ENCODE data around the gene SLC37A2. TPM values are rescaled to one million over a fixed set of nuclear protein-coding genes. Genes with fewer than 3 reads are reported as not detected.

SLC37A2 gene
- total RNA-seq, 1 donor from 2014 or later = 0.07 TPM

- H3K4me3 Mint-ChIP-seq = no peak overlapping the region
- peaks cover 3% of the 10 kb centered on the region for H3K4me1 Mint-ChIP-seq
- no peak for DNase-seq
- no peaks in the 10 kb centered on the region for H3K27me3 Mint-ChIP-seq
- H3K27ac Mint-ChIP-seq = no peak overlapping the region
- intact Hi-C loops (cut with micrococcal nuclease) = loop anchor here (5.0 kb wide), 1 partner anchor 50 kb away; no protein-coding TSS in a partner anchor
- H3K9me3 Mint-ChIP-seq = no peaks in the 10 kb centered on the region
- H3K36me3 Mint-ChIP-seq (ENCODE audit: low read depth) = peaks cover 13% of the 10 kb centered on the region
These were observed 29.6 kb downstream of the SLC37A2 start for GRCh38 chr11:125092669-125093068.

DNA sequence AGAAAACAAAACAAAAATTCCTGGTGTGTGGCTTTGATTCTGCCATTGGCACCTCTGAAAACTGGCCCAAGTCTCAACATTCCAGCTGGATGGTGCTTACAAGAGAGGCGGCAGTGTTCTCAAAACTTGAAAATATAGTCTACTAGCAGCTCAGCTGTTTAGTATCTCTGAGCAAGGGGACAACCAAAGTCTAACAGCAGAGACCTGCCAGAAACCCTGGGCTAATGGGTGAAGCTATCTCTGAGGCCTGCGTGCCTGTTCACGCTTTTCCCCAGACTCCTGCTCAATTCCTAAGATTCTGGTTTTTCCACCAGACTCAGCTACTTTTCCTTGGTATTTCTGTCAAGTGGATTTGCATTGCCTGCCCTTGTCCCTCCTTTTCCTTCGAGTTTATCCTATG, 30.4 kb downstream of the SLC37A2 start:
- peaks cover 3% of the 10 kb centered on the region for H3K4me1 Mint-ChIP-seq
- H3K27me3 Mint-ChIP-seq = no peaks in the 10 kb centered on the region
- DNase-seq = no peak
- no peaks in the 10 kb centered on the region for H3K9me3 Mint-ChIP-seq
- H3K4me3 Mint-ChIP-seq = no peak overlapping the region
- intact Hi-C loops (cut with micrococcal nuclease) = loop anchor here (5.0 kb wide), 1 partner anchor 49 kb away; no protein-coding TSS in a partner anchor
- no peak overlapping the region for H3K27ac Mint-ChIP-seq
- H3K36me3 Mint-ChIP-seq (ENCODE audit: low read depth) = peaks cover 15% of the 10 kb centered on the region

GRCh38 chr11:125094731-125095130, 31.6 kb downstream of the SLC37A2 start:
- H3K4me1 Mint-ChIP-seq = peaks cover 3% of the 10 kb centered on the region
- H3K4me3 Mint-ChIP-seq = no peak overlapping the region
- H3K9me3 Mint-ChIP-seq = no peaks in the 10 kb centered on the region
- no peak for DNase-seq
- intact Hi-C loops (cut with micrococcal nuclease) = loop anchor here (5.0 kb wide), 1 partner anchor 48 kb away; no protein-coding TSS in a partner anchor
- no peak overlapping the region for H3K27ac Mint-ChIP-seq
- peaks cover 15% of the 10 kb centered on the region for H3K36me3 Mint-ChIP-seq (ENCODE audit: low read depth)
- H3K27me3 Mint-ChIP-seq = no peaks in the 10 kb centered on the region

DNA sequence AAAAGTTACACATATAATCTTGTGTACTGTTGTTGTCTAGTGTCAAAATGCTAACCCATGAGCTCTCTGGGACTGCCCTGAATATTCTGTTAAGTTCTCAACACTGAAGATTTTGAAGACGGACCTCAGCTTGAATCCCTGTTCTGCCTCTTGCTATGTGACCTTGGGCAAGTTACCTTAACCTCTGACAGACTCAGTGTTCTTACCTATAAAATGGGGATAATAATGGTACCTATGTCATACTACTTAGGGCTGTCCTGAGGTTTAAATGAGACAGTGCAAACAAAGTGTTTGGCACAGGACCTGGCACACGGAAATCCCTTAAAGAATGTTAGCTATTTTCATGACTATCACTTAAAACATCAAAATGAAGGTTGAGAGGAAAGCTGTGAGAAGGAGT, 37.0 kb downstream of the SLC37A2 start:
- intact Hi-C loops (cut with micrococcal nuclease) = no loop called here
- Mint-ChIP-seq H3K9me3 (no peaks in the 10 kb centered on the region), H3K27me3 (no peaks in the 10 kb centered on the region), H3K4me3 (no peak overlapping the region), H3K27ac (no peak overlapping the region), H3K4me1 (peaks cover 3% of the 10 kb centered on the region), H3K36me3 (ENCODE audit: low read depth) (peaks cover 24% of the 10 kb centered on the region)
- DNase-seq = no peak

GRCh38 chr11:125101596-125101995, 38.5 kb downstream of the SLC37A2 start:
- no peaks in the 10 kb centered on the region for H3K27me3 Mint-ChIP-seq
- no peak overlapping the region for H3K27ac Mint-ChIP-seq
- H3K4me3 Mint-ChIP-seq = no peak overlapping the region
- peaks cover 19% of the 10 kb centered on the region for H3K36me3 Mint-ChIP-seq (ENCODE audit: low read depth)
- peaks cover 14% of the 10 kb centered on the region for H3K4me1 Mint-ChIP-seq
- intact Hi-C loops (cut with micrococcal nuclease) = no loop called here
- H3K9me3 Mint-ChIP-seq = no peaks in the 10 kb centered on the region
- no peak for DNase-seq

DNA sequence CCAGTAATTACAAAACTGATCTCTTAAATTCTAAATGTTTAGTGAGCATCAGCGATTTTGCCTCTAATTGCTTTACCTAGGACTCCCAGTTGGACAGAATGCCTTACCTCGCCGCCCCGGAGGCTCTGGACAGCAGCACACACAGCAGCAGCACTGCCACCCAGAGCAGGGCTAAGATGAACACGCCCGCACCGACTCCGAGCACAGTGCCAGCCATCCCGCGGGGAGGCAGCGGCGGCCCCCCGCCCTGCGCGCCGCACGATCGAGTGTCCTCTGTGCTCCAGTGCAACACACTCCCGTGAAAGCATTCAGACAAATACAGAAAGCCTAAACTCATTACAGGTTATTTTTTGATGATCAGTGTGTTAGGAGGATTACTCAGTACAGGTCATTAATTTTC, 38.9 kb downstream of the SLC37A2 start:
- Mint-ChIP-seq H3K4me3 (no peak overlapping the region), H3K4me1 (peaks cover 14% of the 10 kb centered on the region), H3K36me3 (ENCODE audit: low read depth) (peaks cover 17% of the 10 kb centered on the region), H3K27me3 (no peaks in the 10 kb centered on the region), H3K9me3 (no peaks in the 10 kb centered on the region), H3K27ac (no peak overlapping the region)
- intact Hi-C loops (cut with micrococcal nuclease) = no loop called here
- no peak for DNase-seq

DNA sequence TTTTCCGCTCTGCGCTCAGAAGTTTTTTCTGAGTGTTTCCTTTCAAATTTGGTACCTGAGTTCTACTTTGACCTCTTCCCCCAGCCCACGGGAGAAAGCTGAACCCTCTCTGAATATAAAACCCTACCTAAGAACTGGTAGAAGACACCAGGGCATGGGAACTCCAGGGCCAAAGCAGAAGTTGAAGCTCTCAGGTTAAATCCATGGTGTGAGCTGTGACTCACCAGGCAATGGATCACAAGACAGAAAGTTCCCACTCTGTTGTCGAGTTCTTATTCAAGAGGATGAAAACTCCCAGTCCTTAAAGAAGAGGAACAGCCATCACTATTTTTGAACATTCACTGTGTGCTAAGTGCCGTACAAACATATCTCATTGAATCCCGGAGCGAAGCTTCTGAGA, 39.4 kb downstream of the SLC37A2 start:
- intact Hi-C loops (cut with micrococcal nuclease) = no loop called here
- Mint-ChIP-seq H3K36me3 (ENCODE audit: low read depth) (peaks cover 15% of the 10 kb centered on the region), H3K27ac (no peak overlapping the region), H3K27me3 (no peaks in the 10 kb centered on the region), H3K4me1 (peaks cover 14% of the 10 kb centered on the region), H3K9me3 (no peaks in the 10 kb centered on the region), H3K4me3 (no peak overlapping the region)
- DNase-seq = no peak

GRCh38 chr11:125105926-125106325, 42.8 kb downstream of the SLC37A2 start:
- Mint-ChIP-seq H3K4me3 (no peak overlapping the region), H3K9me3 (no peaks in the 10 kb centered on the region), H3K4me1 (peaks cover 22% of the 10 kb centered on the region), H3K36me3 (ENCODE audit: low read depth) (peaks cover 5% of the 10 kb centered on the region), H3K27me3 (no peaks in the 10 kb centered on the region), H3K27ac (no peak overlapping the region)
- intact Hi-C loops (cut with micrococcal nuclease) = no loop called here
- DNase-seq = no peak

- H3K9me3 Mint-ChIP-seq = peaks cover 6% of the 10 kb centered on the region
- peaks cover 7% of the 10 kb centered on the region for H3K36me3 Mint-ChIP-seq (ENCODE audit: low read depth)
- no peak overlapping the region for H3K27ac Mint-ChIP-seq
- peaks cover 34% of the 10 kb centered on the region for H3K4me1 Mint-ChIP-seq
- H3K4me3 Mint-ChIP-seq = no peak overlapping the region
- no peaks in the 10 kb centered on the region for H3K27me3 Mint-ChIP-seq
- intact Hi-C loops (cut with micrococcal nuclease) = no loop called here
- DNase-seq = no peak
These were observed 45.4 kb downstream of the SLC37A2 start for GRCh38 chr11:125108469-125108868.

DNA sequence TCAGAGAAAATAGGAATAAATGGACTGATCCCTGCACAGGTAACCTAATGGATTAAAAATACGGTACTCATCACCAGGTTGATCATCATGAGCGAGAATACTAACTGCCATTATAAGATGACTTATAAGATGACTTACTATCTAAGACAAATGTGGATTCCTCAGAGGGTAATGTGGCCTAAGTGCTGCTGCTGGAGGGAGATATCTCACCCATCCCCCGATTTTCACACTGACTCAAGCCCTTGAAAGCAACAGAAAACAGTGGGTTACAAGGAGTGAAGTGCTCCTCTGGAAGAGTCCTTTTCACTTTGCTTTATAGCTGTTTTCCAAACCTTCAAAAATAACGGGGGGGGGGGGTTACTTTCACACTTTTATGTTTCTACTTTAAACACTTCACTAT, 47.4 kb downstream of the SLC37A2 start:
- H3K9me3 Mint-ChIP-seq = peaks cover 6% of the 10 kb centered on the region
- H3K4me1 Mint-ChIP-seq = peaks cover 28% of the 10 kb centered on the region
- H3K36me3 Mint-ChIP-seq (ENCODE audit: low read depth) = peaks cover 7% of the 10 kb centered on the region
- DNase-seq = no peak
- peak overlapping the region; percentile 100 for H3K4me3 Mint-ChIP-seq
- intact Hi-C loops (cut with micrococcal nuclease) = loop anchor here (2.0 to 5.0 kb wide), 5 partner anchors 48 to 792 kb away; partner anchors contain the start of genes DDX25, PUS3, SIAE and SLC37A2
- peak overlapping the region; percentile 24 for H3K27ac Mint-ChIP-seq
- H3K27me3 Mint-ChIP-seq = peaks cover under 1% of the 10 kb centered on the region

DNA sequence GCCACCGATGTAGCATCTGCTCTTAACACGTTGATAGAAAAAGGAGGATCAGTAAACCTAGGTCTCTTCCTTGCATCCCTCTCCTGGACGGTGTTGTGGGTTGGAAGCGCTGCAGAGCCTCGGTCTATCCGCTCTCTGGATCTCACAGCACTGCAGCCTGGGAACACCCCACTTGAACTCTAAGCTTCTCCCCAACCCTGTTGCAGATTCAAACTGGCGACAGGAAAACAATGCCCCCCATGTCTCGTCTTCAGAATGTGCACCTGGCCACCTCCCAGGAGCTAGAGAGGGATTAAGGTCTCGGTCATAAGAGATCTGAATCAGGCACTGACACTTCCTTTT, 47.9 kb downstream of the SLC37A2 start:
- Mint-ChIP-seq H3K9me3 (peaks cover 6% of the 10 kb centered on the region), H3K36me3 (ENCODE audit: low read depth) (peaks cover 7% of the 10 kb centered on the region), H3K27me3 (peaks cover 2% of the 10 kb centered on the region), H3K4me1 (peaks cover 23% of the 10 kb centered on the region), H3K4me3 (peak overlapping the region; percentile 100), H3K27ac (peak overlapping the region; percentile 100)
- intact Hi-C loops (cut with micrococcal nuclease) = loop anchor here (1.0 to 5.0 kb wide), 7 partner anchors 49 to 791 kb away; partner anchors contain the start of genes CCDC15, DDX25, PUS3 and SIAE
- DNase-seq = peak; percentile 75

DNA sequence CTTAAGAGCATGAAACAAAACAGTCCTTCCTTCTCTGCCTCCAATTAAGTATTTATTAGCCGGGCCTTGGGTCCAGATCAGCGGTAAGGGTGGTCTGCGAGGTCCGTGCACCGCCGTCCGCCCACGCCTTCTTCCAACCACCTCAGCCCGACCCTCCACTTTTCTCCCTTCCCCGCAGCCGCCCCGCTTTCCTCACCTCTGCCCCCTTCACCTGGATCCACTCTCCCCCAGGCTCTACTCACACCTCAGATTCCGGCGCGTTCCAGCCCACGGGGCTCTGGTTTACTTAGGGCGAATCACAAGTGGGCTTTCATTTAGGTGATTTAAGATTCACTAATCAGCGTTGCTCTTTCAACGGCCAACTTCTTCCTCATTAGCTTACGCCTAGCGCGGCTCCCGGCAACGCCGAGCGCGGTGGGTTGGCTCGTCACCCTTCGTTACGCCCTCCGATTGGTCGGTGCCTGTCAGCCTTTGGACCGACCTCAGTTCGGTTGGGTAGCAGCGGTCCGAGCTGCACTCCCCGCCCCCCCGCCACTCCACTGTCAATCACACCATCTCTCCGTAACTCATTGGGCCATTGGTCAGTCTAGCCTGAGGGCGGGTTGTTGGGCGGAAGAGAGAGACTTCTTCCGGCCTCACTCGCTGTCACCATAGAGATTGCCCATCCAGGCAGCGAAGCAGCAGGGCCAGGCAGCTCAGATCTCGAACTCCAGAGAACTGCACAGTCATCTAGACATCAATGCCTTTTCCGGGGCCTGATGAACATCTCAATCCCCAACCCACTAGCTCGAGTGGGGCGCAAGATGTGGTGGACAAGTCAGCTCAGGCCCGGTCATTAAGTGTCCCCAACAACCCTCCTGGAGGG, 48.5 kb downstream of the SLC37A2 start, which contains the start of gene TMEM218:
Gene TMEM218, minus strand, starts transcription at position 284 of the 865 bp plus-strand sequence. CDS start 9,385 bp downstream, outside the sequence.
- H3K4me1 Mint-ChIP-seq = peaks cover 20% of the 10 kb centered on the region
- peaks cover 2% of the 10 kb centered on the region for H3K27me3 Mint-ChIP-seq
- peaks cover 6% of the 10 kb centered on the region for H3K9me3 Mint-ChIP-seq
- peak; percentile 99 for DNase-seq
- intact Hi-C loops (cut with micrococcal nuclease) = loop anchor here (1.0 to 5.0 kb wide), 7 partner anchors 49 to 791 kb away; partner anchors contain the start of genes CCDC15, DDX25, PUS3 and SIAE
- peaks cover 5% of the 10 kb centered on the region for H3K36me3 Mint-ChIP-seq (ENCODE audit: low read depth)
- peak within 1 kb of the TSS; percentile 100 for H3K4me3 Mint-ChIP-seq
- peak within 1 kb of the TSS; percentile 100 for H3K27ac Mint-ChIP-seq

DNA sequence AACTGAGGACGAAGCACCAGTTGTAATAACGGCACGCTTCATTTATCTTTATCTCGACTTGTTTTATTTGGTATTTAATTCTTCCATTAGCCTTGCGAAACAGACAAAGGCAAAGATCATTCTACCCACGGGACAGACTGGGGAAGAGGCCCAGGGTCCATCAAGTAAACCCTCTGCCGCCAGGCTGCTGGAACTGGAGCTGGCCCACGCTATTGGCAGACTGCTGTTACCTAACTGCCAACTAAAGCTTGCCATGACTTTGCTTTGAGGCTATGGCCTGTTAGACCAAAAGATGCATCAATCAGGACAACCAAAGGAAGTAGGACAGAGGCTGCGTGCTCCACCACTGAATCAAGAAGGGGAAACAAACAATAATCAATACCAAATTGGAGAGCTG, 49.1 kb downstream of the SLC37A2 start:
- Mint-ChIP-seq H3K36me3 (ENCODE audit: low read depth) (peaks cover 5% of the 10 kb centered on the region), H3K27me3 (peaks cover 8% of the 10 kb centered on the region), H3K4me1 (peaks cover 20% of the 10 kb centered on the region)

DNA sequence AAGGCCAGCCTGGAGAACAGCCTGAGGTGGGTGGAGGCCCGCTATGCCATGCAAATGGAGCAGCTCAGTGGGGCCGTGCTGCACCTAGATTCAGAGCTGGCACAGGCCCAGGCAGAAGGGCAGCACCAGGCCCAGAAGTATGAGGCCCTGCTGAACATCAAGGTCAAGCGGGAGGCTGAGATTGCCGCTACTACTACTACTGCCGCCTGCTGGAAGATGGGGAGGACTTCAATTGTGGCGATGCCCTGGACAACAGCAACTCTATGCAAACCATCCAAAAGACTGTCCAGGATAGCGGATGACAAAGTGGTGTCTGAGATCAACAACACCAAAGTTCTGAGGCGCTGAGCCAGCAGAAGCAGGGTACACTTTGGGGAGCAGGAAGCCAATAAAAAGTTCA, 51.4 kb downstream of the SLC37A2 start:
- peaks cover 3% of the 10 kb centered on the region for H3K36me3 Mint-ChIP-seq (ENCODE audit: low read depth)
- no peak overlapping the region for H3K4me3 Mint-ChIP-seq
- DNase-seq = no peak
- peaks cover 6% of the 10 kb centered on the region for H3K9me3 Mint-ChIP-seq
- intact Hi-C loops (cut with micrococcal nuclease) = loop anchor here (5.0 kb wide), 3 partner anchors 52 to 788 kb away; partner anchors contain the start of genes DDX25, PUS3 and SLC37A2
- peaks cover 20% of the 10 kb centered on the region for H3K4me1 Mint-ChIP-seq
- no peak overlapping the region for H3K27ac Mint-ChIP-seq
- peaks cover 24% of the 10 kb centered on the region for H3K27me3 Mint-ChIP-seq

More for the DNA sequence above, 49.1 kb downstream of the SLC37A2 start:
- DNase-seq = peak; percentile 59
- intact Hi-C loops (cut with micrococcal nuclease) = loop anchor here (5.0 kb wide), 3 partner anchors 50 to 790 kb away; partner anchors contain the start of genes DDX25, PUS3 and SLC37A2
- Mint-ChIP-seq H3K27ac (peak overlapping the region; percentile 100), H3K4me3 (peak overlapping the region; percentile 100), H3K9me3 (peaks cover 6% of the 10 kb centered on the region)
